BLaER1 (cell line): ENCODE data around the gene ASIC3.

ENCODE experiments used
- H3K27ac ChIP-seq: shearing (Covaris generic); formaldehyde crosslinking; 2 replicates; pipeline ENCODE4 v1.8.1; 2022
- H3K27me3 ChIP-seq: shearing (Covaris generic); formaldehyde crosslinking; 2 replicates; pipeline ENCODE4 v1.8.1; 2022
- H3K36me3 ChIP-seq: shearing (Covaris generic); formaldehyde crosslinking; 2 replicates; pipeline ENCODE4 v1.8.1; 2022
- H3K4me1 ChIP-seq: shearing (Covaris generic); formaldehyde crosslinking; 2 replicates; pipeline ENCODE4 v1.8.1; 2022
- H3K4me2 ChIP-seq: shearing (Covaris generic); formaldehyde crosslinking; 2 replicates; pipeline ENCODE4 v1.8.1; 2022
- H3K4me3 ChIP-seq: shearing (Covaris generic); formaldehyde crosslinking; 2 replicates; pipeline ENCODE4 v1.8.1; 2022
- H3K9ac ChIP-seq: shearing (Covaris generic); formaldehyde crosslinking; 2 replicates; pipeline ENCODE4 v1.8.1; 2022
- H3K9me3 ChIP-seq: shearing (Covaris generic); formaldehyde crosslinking; 2 replicates; pipeline ENCODE4 v1.8.1; 2022
- H4K20me1 ChIP-seq: shearing (Covaris generic); formaldehyde crosslinking; 2 replicates; pipeline ENCODE4 v1.8.1; 2022
- Cebpa-rat ChIP-seq: shearing (Covaris generic); IDR thresholded peaks from 2 replicates; pipeline ENCODE4 v1.8.1; 2022

ASIC3 gene

GRCh38 chr7:151053096-151053495 lies 4.8 kb downstream of the ASIC3 start:
- H3K4me2 ChIP-seq, result peak overlapping the region; percentile 36
- no peak overlapping the region for H3K4me3 ChIP-seq
- no peak overlapping the region for H3K9ac ChIP-seq
- H3K9me3 ChIP-seq, result no peaks in the 10 kb centered on the region
- H3K27ac ChIP-seq, result no peak overlapping the region
- H3K27me3 ChIP-seq, result 0 out of 2 replicates have a peak, but pooled peaks cover 6% of the 10 kb centered on the region
- H3K4me1 ChIP-seq, result peaks cover 48% of the 10 kb centered on the region
- 0 out of 2 replicates have a peak, but pooled peaks cover 18% of the 10 kb centered on the region for H4K20me1 ChIP-seq
- peaks cover 9% of the 10 kb centered on the region; the same call in 1 of the 2 replicates for H3K36me3 ChIP-seq
- no peak for TF ChIP-seq Cebpa-rat

GRCh38 chr7:151053751-151054150 lies 5.4 kb downstream of the ASIC3 start:
- Histone ChIP-seq H3K27me3 (0 out of 2 replicates have a peak, but pooled peaks cover 6% of the 10 kb centered on the region), H3K4me2 (peak overlapping the region; percentile 36)
- no peak for TF ChIP-seq Cebpa-rat

GRCh38 chr7:151056283-151056665 lies 7.9 kb downstream of the ASIC3 start:
- Histone ChIP-seq H3K9me3 (no peaks in the 10 kb centered on the region), H3K4me3 (no peak overlapping the region), H4K20me1 (peaks cover 13% of the 10 kb centered on the region), H3K27me3 (no peaks in the 10 kb centered on the region), H3K36me3 (peaks cover 9% of the 10 kb centered on the region; the same call in 1 of the 2 replicates), H3K4me2 (peak overlapping the region; percentile 96), H3K27ac (no peak overlapping the region), H3K4me1 (peaks cover 62% of the 10 kb centered on the region), H3K9ac (no peak overlapping the region)
- TF ChIP-seq Cebpa-rat, result no peak

More at GRCh38 chr7:151053751-151054150, 5.4 kb downstream of the ASIC3 start:
- H3K9me3 ChIP-seq, result no peaks in the 10 kb centered on the region
- 0 out of 2 replicates have a peak, but pooled peaks cover 18% of the 10 kb centered on the region for H4K20me1 ChIP-seq
- no peak overlapping the region for H3K4me3 ChIP-seq
- H3K9ac ChIP-seq, result no peak overlapping the region
- H3K4me1 ChIP-seq, result peaks cover 55% of the 10 kb centered on the region
- H3K36me3 ChIP-seq, result peaks cover 9% of the 10 kb centered on the region; the same call in 1 of the 2 replicates
- no peak overlapping the region for H3K27ac ChIP-seq

GRCh38 chr7:151056666-151057505 lies 8.6 kb downstream of the ASIC3 start:
- peaks cover 20% of the 10 kb centered on the region for H4K20me1 ChIP-seq
- H3K9ac ChIP-seq, result peak overlapping the region; percentile 87
- peak overlapping the region; percentile 89 for H3K4me3 ChIP-seq
- H3K27me3 ChIP-seq, result no peaks in the 10 kb centered on the region
- peak overlapping the region; percentile 33; the same call in 1 of the 2 replicates for H3K27ac ChIP-seq
- H3K9me3 ChIP-seq, result no peaks in the 10 kb centered on the region
- TF ChIP-seq Cebpa-rat, result no peak
- peak overlapping the region; percentile 96 for H3K4me2 ChIP-seq
- peaks cover 62% of the 10 kb centered on the region for H3K4me1 ChIP-seq
- H3K36me3 ChIP-seq, result peaks cover 11% of the 10 kb centered on the region; the same call in 1 of the 2 replicates

GRCh38 chr7:151057506-151057988 lies 9.2 kb downstream of the ASIC3 start, which contains the start of gene CDK5:
CDK5 (minus strand) TSS chr7:151057897; CDS start chr7:151057848, 49 bp downstream.
- Histone ChIP-seq H3K9ac (peak within 1 kb of the TSS; percentile 87), H3K9me3 (no peaks in the 10 kb centered on the region), H3K4me3 (peak within 1 kb of the TSS; percentile 89), H3K4me2 (peak within 1 kb of the TSS; percentile 96), H4K20me1 (peaks cover 26% of the 10 kb centered on the region), H3K36me3 (peaks cover 17% of the 10 kb centered on the region), H3K4me1 (peaks cover 61% of the 10 kb centered on the region), H3K27ac (peak within 1 kb of the TSS; percentile 84), H3K27me3 (no peaks in the 10 kb centered on the region)
- no peak for TF ChIP-seq Cebpa-rat

- Histone ChIP-seq H3K27ac (peak overlapping the region; percentile 84), H3K4me3 (peak overlapping the region; percentile 89), H3K27me3 (no peaks in the 10 kb centered on the region), H4K20me1 (peaks cover 29% of the 10 kb centered on the region), H3K4me2 (peak overlapping the region; percentile 96), H3K36me3 (peaks cover 21% of the 10 kb centered on the region), H3K9ac (peak overlapping the region; percentile 87), H3K4me1 (peaks cover 55% of the 10 kb centered on the region), H3K9me3 (no peaks in the 10 kb centered on the region)
- no peak for TF ChIP-seq Cebpa-rat
These were observed 9.9 kb downstream of the ASIC3 start for GRCh38 chr7:151057989-151058780.

- Histone ChIP-seq H3K4me3 (peak overlapping the region; percentile 89), H3K27ac (peak overlapping the region; percentile 84), H3K9ac (peak overlapping the region; percentile 87), H3K4me1 (peaks cover 49% of the 10 kb centered on the region), H4K20me1 (peaks cover 34% of the 10 kb centered on the region), H3K36me3 (peaks cover 26% of the 10 kb centered on the region), H3K9me3 (no peaks in the 10 kb centered on the region), H3K27me3 (no peaks in the 10 kb centered on the region), H3K4me2 (peak overlapping the region; percentile 96)
- TF ChIP-seq Cebpa-rat, result no peak
These were observed 10.5 kb downstream of the ASIC3 start for GRCh38 chr7:151058781-151059366.

GRCh38 chr7:151059367-151060112 lies 11.2 kb downstream of the ASIC3 start, which contains the start of gene SLC4A2:
SLC4A2 (plus strand) TSS chr7:151059589; CDS start chr7:151061988, 2,399 bp downstream.
- TF ChIP-seq Cebpa-rat, result no peak
- Histone ChIP-seq H3K27ac (peak within 1 kb of the TSS; percentile 84), H3K4me1 (peaks cover 49% of the 10 kb centered on the region), H3K27me3 (no peaks in the 10 kb centered on the region), H3K4me3 (peak within 1 kb of the TSS; percentile 89), H4K20me1 (peaks cover 35% of the 10 kb centered on the region), H3K9ac (peak within 1 kb of the TSS; percentile 87), H3K9me3 (no peaks in the 10 kb centered on the region), H3K4me2 (peak within 1 kb of the TSS; percentile 96), H3K36me3 (peaks cover 26% of the 10 kb centered on the region)
